SKM-1 treated with dmso at 0.1 percent for 144 hours (cell line): Measurements from ENCODE around the gene GSK3B.

ENCODE experiments used
- DNase-seq: peaks from one replicate; lab custom pipeline; 2025; ENCODE audit not compliant: unreplicated experiment; lab: John Stamatoyannopoulos, UW

The GSK3B gene

DNA sequence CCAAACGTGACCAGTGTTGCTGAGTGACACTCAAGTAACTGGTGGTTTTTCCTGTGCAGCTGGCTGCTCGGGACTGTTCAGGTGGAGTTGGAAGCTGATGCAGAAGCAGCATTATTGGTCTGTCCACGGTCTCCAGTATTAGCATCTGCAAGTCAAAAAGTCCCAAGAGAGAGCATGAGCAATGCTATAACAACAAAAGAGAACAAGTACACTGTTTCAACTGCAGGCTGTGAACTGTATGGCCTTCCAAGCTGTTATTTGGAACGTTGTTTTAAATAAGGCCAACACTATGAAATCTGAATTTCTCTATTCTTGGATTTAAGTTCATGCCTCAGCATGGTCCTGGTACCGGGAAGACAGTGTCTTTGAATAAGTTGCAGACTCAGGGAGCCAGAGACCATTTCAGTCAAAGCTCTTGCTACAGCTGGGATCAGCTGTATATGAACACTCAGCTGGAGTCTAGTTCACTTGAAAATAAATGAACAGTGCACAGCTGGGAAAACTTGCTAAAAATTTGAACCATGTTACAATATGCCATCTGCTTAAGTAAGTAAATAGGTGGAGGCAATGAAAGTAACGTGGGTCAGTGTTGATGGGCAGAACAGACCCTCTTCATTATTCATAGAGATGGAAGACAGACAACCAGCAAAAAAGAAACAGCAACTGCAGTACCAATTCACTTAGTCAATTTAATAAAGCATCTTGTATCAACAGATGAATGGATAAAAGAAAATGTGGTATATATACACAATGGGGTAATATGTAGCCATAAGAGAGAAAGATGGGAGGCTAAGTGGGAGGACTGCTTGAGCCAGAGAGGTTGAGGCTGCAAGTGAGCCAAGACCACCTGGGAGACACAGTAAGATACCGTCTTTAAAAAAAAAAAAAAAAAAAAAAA, 267.3 kb downstream of the GSK3B start:
- DNase-seq = no peak

DNA sequence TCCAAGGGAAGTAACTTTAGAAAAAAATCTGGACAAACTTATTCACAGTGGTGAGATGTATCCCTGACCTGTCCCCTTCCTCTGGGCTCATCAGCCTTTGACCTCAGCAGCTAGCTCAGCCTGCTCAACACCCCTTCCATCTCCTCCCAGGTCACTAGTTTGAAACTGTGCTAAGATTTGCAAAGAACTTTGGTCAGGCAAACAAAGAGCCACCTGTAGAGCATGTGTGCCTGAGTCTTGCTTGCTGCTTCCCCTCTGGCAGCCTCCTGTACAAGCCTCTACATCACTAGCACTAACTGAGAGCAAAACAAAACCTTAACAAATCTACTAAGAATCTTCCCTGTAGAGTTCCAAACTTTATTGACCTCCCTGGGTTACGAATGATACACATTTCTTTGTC, 268.4 kb downstream of the GSK3B start:
- no peak for DNase-seq

DNA sequence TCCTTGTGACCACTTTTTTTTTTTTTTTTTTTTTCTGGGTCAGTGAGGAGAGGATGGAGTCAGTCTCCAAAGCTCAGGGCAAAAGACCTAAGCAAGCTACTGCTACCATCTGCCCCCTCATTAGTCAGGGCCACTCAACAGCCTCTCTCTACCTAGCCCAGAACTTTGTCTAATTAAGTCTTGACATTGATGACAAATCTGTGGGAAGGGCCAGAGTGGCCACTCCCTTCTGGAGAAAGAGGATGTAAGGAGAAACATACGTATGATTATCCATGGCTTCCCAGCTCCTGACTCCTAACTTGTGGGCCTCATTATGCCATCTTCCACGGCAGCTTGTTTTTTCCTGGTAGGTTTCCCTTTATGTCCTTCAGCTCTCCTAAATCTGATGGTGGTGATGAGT, 274.4 kb downstream of the GSK3B start:
- no peak for DNase-seq

DNA sequence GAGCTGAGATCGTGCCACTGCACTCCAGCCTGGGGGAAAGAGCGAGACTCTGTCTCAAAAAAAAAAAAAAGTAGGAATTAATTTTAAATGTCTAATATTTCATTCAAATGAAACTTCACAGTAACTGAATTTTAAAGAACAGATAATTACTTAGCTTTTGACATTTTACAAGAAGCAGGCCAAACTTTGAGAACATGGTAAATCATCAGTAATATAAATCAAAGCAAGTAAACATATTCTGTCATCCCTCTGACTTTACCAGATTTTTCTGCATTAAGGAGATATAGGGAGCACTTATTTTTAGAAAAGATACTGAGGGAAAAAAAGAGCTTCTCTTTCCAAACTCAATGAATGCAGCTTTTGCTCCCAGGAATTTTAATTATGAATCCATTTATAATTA, 275.3 kb downstream of the GSK3B start:
- DNase-seq = no peak

DNA sequence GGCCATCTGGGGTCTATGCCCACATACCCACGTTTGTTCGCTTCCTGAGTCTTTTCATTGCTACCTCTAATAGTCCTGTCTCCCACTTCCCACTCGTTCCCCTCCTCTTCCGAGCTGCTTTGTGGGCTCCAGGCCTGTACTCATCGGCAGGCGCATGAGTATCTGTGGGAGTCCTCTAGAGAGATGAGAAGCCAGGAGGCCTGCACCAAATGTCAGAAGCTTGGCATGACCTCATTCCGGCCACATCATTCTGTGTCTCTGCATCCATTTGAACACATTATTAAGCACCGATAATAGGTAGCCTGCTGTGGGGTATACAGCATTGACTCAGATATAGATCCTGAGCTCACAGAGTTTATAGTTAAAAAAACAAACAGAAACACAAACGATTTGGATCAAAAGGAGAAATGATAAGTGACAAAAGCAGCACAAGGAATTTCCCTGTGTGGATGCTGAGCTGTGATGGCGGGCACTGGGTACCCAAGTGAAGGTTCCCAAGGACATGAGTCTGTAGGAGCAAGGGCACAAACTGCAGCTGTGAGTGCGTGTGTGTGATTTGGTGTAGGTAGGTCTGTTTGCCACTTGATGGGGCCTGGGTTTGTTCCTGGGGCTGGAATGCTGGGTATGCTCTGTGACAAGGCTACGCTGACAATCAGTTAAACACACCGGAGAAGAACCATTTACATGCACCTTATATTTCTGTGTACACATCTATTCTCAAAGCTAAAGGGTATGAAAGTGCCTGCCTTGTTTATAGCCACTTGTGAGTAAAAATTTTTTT, 276.5 kb downstream of the GSK3B start:
- no peak for DNase-seq

DNA sequence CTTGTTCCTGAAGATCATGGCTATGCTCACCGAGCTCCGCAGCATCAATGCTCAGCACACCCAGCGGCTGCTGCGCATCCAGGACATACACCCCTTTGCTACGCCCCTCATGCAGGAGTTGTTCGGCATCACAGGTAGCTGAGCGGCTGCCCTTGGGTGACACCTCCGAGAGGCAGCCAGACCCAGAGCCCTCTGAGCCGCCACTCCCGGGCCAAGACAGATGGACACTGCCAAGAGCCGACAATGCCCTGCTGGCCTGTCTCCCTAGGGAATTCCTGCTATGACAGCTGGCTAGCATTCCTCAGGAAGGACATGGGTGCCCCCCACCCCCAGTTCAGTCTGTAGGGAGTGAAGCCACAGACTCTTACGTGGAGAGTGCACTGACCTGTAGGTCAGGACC, 277.2 kb downstream of the GSK3B start:
- no peak for DNase-seq

DNA sequence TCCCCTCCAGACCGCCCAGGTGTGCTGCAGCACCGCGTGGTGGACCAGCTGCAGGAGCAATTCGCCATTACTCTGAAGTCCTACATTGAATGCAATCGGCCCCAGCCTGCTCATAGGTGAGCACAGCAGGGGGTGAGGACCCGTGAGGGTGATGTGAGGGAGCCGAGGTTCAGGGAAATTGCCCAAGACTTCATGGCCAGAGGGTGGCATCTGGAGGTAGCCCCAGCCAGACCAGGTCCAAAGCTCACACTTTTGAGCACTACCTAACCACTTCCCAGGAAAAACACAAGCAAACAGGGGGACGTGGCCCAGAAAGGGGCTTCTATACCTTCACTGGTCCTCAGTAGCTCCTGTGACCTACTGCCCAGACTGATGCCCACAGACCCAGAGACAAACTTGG, 278.5 kb downstream of the GSK3B start:
- DNase-seq = no peak

DNA sequence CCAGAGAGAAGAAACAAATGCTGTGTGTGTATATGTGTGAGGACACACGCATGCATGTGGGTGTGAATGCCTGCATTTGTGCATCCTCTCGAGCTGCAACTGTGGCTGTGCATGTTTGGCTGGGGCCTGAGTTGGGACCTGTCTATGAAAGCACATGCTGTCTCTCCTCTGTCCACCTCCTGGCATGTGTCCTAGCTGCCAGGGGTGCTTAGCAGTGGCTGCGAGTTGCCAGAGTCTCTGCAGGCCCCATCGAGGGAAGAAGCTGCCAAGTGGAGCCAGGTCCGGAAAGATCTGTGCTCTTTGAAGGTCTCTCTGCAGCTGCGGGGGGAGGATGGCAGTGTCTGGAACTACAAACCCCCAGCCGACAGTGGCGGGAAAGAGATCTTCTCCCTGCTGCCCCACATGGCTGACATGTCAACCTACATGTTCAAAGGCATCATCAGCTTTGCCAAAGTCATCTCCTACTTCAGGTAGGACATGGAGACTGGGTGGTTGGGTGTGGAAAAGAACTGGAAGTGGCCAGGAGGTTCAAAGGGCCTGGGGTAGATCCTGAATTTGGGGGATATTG, 281.7 kb downstream of the GSK3B start:
- DNase-seq = no peak

DNA sequence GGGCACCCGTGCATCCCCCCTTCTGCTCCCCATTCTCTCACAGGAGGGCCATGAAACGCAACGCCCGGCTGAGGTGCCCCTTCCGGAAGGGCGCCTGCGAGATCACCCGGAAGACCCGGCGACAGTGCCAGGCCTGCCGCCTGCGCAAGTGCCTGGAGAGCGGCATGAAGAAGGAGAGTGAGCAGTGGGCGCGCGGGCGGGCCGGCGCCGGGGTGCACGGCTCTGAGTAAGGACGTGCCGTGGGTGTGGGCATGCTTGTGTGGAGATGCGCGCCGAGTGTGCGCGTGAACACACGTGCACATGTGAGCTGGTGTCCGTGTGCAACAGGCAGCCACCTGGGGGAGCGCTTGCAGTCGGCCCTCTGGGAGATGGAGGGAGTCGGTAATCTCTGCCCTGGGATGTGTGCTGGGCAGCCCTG, 284.2 kb downstream of the GSK3B start:
- no peak for DNase-seq

DNA sequence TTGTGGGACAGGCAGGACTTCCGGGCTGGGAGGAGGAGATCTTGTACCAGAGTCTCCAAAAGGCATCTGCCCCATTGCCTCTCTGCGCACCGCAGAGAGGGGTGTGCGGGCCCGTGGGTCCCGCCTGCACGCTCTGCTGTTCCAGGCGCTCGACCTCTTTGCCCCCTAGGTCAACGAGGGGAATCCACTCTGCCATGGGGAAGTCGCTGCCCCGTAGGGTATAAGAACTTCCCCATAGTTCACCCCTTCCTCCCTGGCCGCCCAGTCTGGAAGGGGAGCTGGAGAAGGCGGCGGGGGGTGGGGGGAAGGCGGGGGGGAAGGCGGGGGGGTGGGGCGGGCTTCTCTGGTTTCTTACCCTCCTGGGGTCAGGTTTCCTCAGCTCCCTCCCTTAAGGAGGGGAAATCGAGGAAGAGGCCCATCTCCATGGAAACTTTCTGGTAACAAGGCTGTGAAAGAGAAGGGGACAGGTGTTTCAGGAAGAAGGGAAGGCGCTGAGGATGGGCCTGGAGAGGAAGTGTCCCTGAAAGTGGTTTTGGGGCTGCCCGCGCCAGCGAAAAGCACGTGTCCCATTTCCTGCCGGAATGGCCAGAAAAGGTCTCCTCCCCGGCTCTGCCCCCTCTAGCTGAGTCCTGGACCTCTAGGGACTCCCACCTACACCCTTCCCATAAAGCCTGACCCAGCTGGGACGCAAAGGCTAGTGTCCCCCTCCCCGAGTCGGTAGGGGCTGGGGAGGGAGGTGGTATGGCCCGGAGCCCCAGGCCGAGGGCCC, 284.8 kb downstream of the GSK3B start:
- no peak for DNase-seq

DNA sequence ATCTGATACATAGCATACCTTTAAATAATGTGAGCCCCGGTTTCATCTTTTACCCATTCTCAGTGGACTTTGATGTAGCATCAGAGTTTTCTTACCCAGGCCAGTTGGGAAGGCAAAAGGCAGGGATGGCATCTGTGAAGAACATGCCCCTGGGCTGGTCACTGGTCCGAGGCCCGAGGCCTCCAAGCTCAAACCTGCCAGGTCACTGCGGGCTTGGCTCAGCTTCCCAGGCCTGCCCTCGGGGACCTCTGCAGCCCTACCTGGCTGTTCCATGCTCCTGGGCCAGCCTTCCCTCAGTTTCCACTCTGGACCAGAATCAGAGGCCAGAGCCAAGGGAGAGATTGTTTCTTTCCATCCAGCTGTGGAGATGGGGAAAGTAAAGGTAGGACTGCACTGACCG, 285.4 kb downstream of the GSK3B start:
- no peak for DNase-seq

DNA sequence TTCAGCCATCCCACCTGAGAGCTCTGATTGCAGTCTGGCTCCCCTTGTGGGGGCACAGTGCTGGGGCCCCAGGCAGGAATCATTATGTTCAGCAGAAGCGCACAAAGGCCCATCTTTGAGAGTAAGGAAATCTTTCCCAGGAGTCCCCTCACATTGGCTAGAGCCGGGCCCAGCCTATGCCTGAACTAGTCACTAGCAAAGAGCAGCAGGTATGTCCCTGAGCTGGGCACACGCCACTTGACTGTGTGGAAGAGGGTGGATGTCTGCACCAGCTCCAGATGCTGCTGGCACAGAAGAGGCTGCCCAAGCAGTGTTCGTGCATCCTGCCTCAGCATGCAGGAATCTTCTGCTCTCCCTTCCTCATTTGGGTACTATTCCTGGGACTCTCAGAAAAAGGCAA, 286.0 kb downstream of the GSK3B start:
- DNase-seq = no peak

DNA sequence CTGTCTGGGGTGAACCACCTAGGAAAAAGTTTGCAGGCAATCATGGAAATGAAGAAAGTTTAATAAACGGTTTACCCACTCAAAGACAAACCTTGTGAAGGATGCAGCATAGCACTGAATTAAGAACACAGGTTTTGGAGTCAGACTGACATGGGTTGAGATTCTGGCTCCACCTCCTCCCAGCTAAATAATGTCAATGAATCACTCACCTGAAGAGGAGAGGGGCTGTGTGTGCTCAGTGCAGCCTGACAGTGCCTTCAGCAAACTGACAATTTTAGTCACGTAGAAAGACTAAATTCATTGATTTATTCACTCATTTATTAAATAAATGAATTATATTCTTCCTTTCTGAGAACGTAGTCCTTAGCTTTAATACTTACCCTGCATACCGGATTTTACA, 293.4 kb downstream of the GSK3B start:
- DNase-seq = no peak

DNA sequence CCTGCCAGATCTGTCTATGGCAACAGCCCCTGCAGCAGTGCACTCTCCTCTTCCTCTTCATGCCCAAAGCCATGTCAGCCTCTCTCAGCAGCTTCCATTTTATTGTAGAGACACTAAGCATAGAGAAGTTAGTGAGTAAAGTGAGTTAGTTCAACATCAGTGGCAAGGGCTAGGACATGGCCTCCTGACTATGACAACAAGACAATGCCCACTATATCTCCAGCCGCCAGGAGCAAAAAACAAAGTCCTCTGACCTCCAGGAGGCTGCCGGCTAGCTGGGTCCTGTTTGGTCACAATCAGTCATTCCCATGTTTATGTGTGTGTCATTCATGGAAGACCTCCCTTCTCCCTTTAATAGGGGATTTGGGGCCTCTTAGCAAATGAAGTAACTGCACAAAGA, 297.5 kb downstream of the GSK3B start:
- DNase-seq = no peak

DNA sequence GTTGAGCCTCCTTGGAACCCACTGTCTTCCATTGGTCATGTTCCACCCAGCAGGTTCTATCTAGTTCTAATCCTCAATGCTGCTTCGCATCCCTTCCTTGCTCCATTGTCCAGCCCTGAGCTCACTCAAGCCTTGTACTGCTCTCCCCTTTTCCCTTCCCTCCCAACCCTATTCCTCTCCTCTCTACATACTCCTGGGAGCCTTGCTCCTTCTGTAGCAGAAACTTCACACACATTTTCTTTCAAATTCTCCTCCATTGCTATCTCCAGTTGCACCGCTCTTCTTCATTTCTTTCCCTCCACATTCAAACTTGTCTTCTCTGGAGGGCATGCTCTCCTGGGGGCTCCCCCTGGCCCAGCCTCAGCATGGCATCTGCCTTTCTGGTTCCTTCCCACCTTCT, 297.9 kb downstream of the GSK3B start:
- no peak for DNase-seq

DNA sequence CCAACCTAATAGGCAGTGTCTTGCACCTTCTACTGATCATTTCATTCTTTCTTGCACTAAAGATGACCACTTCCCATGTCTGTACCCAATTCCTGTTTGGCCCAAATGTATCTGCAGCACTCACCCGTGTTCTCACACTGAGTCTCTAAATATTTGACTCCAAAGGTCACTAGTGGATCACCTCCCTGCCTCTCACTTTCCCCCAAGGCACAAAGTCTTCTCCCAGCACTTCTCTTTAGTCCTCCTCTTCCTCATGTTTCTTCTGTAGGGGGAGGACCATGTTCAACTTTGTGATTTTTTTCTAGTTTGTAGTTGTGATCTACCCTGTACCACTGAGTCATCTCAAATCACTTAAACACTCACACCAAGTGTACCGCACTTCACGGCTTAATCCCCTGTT, 298.4 kb downstream of the GSK3B start:
- no peak for DNase-seq

DNA sequence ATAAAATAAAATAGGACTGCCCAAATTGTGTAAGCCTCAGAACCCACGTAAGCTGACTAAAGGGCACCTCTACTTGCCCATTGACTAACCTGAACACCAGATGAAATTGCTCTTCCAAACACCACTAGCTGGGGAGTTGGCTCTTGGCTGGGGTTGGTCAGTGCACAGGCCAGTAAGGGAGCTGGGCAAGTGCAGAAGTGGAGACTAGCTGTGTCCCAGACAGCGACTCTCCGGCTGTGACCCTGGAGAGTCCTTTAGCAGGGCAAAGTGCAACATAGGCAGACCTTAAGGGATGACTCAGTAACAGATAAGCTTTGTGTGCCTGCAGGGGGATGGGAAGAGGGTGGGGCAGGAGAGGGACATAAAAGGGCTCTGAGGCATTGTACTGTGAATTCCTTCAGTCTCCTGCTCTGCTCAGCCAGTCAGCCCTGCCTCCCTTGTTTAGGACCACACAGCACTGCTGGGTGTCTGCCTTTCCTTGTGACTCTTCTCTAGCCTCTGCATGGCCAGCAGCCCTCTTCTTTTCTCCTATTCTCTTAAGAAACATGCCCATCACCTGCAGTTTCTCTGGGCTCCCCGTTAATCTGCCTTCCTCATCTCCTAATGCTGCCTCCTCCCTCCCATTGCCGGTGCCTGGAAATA, 299.2 kb downstream of the GSK3B start:
- no peak for DNase-seq

DNA sequence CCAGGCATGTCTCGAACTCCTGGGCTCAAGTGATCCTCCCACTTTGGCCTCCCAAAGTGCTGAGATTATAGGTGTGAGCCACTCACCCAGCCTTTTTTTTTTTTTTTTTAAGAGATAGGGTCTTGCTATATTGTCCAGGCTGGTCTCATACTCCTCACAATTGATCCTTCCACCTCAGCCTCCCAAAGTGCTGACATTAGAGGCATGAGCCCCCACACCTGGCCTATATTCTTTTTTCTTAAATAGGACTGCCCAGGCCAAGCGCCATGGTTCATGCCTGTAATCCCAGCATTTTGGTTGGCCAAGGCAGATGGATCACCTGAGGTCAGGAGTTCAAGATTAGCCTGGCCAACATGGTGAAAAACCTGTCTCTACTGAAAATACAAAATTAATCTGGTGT, 299.8 kb downstream of the GSK3B start:
- DNase-seq = no peak

DNA sequence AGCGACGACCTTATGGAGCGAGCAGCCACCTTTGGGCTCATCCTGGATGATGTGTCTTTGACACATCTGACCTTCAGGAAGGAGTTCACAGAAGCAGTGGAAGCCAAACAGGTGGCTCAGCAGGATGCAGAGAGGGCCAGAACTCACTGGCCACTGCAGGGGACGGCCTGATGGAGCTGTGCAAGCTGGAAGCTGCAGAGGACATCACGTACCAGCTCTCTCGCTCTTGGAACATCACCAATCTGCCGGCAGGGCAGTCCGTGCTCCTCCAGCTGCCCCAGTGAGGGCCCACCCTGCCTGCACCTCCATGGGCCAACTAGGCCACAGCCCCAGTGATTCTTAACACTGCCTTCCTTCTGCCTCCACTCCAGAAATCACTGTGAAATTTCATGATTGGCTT, 302.0 kb downstream of the GSK3B start:
- DNase-seq = no peak

DNA sequence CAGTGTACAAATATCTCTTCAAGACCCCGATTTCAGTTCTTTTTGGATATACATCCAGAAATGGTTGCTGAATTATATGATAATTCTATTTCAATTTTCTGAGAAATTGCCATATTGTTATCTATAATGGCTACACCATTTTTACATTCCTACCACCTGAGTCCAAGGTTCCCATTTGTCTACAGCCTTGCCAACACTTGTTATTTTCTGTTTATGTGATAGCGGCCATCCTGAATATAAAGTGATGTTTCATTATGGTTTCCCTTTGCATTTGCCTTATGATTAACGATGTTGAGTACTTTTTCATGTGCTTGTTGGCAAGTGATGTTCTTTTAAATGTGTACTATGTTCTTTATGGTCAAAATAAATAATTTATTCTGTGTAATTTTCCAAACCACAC, 303.9 kb downstream of the GSK3B start:
- DNase-seq = no peak

DNA sequence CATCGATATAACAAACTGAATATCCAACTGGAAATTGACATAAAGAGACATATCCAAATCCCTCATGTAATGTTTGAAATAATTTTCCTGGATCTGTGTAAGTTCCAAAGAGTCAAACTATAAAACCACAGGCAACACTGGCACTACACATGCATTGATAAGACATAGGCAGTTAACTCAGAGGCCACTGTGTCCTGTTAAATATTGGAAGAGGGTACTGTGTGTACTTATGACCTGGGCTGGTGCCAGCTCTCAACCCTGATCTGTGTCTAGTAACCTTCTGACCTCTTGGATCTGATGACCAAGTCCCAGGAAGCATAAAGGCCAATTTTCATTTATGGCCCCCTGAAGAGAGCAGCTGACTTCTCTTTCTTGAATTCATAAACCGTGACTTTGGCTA, 307.8 kb downstream of the GSK3B start:
- DNase-seq = no peak
